Colonic mucosa (tissue), 4 donors: ENCODE results near the gene MMP15. TPM values are rescaled to one million over a fixed set of nuclear protein-coding genes. Genes with fewer than 3 reads are reported as not detected.
"Not testable (repeated sequence)": the region's sequence is repeated elsewhere in the genome, so short reads cannot be mapped to it uniquely, and the experiment has no call there.

Experiments
- DNase-seq: peaks from one replicate; pipeline ENCODE4 v3.0.0-alpha.2; 2020
- H3K27ac ChIP-seq: fragments of 200-600 bp; one replicate; pipeline ENCODE4 v1.8.0; 2021
- H3K27me3 ChIP-seq: fragments of 200-600 bp; one replicate; pipeline ENCODE4 v1.8.0; 2021
- H3K36me3 ChIP-seq: fragments of 200-600 bp; one replicate; pipeline ENCODE4 v1.8.0; 2021
- H3K4me1 ChIP-seq: fragments of 200-600 bp; one replicate; pipeline ENCODE4 v1.8.0; 2021; ENCODE audit warnings: mild to moderate bottlenecking
- H3K4me3 ChIP-seq: fragments of 200-600 bp; one replicate; pipeline ENCODE4 v1.8.0; 2021
- H3K9ac ChIP-seq, 2 donors: one replicate each; pipeline ENCODE4 v1.7.0; 2013; ENCODE audit warnings: control low read depth in 2 of 2, low read depth in 2 of 2, low read length in 2 of 2
- H3K9me3 ChIP-seq: fragments of 200-600 bp; one replicate; pipeline ENCODE4 v1.8.0; 2021
- intact Hi-C: fragments of 100-400 bp; cut with DNase I; formaldehyde crosslinking; loops from one replicate; pipeline ENCODE4 v1.14.1; 2022
- total RNA-seq, 2 donors: library from RNA; stranded (reverse); fragmentation: NEBNext Ultra II Directional in 1 of 2; extraction: Animal tissue kit (Norgen Biotek cat#: 25700) in 1 of 2; gene quantifications; one replicate each; pipeline ENCODE4 v1.2.1, GENCODE V29; 2021
- TF ChIP-seq, protein P1 (sequence below): fragments of 200-600 bp; IDR thresholded peaks from one replicate; pipeline ENCODE4 v1.8.0; 2022; ENCODE audit warnings: antibody characterized with exemption, mild to moderate bottlenecking
- donor health status: healthy.
- donor health status: DM: no; HTN: no; CAD: no.
- donor health status: DM: no; HTN: no; CAD: no.

Gene MMP15
- total RNA-seq, 2 donors from 2014 or later: 79.2 to 126 TPM

DNA sequence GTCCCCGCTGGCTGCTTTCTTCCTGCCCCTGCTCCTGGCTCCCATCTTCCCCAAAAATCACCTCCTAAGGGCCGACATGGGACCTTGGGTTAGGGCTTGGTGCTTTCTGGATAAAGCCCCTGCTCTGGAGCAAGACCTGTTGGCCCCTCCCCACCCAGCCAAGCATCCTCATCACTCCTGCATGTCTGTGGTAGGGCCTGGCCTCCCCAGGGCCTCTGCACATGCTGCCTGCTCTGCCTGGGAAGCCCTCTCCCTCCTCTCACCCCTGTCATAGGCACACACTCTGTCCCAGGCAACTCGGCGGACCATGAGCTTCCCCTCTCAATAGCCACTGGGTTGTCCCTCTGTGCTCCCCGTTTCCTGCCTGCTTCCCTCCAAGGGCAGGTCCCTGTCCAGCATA lies 68.5 kb downstream of the MMP15 start:
- Histone ChIP-seq H3K27me3 (no peaks in the 10 kb centered on the region), H3K36me3 (no peaks in the 10 kb centered on the region), H3K4me3 (no peak overlapping the region), H3K4me1 (no peaks in the 10 kb centered on the region), H3K27ac (no peak overlapping the region), H3K9me3 (no peaks in the 10 kb centered on the region), H3K9ac (no peak overlapping the region)
- intact Hi-C loops: no loop called here
- TF ChIP-seq, protein P1, sequence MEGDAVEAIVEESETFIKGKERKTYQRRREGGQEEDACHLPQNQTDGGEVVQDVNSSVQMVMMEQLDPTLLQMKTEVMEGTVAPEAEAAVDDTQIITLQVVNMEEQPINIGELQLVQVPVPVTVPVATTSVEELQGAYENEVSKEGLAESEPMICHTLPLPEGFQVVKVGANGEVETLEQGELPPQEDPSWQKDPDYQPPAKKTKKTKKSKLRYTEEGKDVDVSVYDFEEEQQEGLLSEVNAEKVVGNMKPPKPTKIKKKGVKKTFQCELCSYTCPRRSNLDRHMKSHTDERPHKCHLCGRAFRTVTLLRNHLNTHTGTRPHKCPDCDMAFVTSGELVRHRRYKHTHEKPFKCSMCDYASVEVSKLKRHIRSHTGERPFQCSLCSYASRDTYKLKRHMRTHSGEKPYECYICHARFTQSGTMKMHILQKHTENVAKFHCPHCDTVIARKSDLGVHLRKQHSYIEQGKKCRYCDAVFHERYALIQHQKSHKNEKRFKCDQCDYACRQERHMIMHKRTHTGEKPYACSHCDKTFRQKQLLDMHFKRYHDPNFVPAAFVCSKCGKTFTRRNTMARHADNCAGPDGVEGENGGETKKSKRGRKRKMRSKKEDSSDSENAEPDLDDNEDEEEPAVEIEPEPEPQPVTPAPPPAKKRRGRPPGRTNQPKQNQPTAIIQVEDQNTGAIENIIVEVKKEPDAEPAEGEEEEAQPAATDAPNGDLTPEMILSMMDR: no peak
- DNase-seq: no peak

DNA sequence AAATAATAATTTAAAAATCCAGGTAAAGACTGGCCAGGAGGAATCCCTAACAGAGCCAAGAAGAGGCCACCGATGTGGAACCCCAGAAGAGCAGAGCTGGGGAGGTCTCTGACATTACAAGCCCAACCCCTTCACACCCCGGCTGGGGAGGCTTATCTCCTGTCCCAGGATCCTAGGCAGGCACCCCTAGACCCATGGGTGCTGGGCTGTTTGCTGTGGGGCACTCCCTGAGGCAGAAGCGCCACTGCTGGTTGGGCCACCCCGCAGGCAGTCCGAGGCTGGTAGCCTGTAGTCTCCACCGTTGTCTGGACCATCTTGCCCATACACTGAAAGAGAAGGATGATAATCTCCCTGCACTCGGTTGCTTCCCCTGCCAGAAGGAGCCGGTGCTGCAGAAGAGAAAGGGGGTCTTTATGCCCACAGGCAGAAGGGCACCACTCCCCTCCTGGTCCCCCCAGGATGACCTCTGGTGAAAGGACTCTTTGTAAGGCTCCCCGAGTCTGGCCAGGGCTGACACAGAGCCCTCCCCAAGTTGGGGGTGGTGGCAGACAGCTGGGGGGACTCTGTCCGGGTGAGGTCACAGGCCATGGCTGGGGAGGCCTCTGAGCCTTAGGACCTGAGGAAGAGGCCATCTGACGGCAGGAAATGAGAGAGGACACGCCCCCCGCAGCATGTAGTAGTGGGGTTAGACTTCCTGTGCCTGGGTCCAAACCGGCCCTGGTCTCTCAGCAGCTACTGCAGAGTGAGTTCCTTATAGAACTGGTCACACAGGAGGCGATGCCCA lies 69.4 kb downstream of the MMP15 start:
- TF ChIP-seq, protein P1: no peak
- Histone ChIP-seq H3K27ac (no peak overlapping the region), H3K27me3 (no peaks in the 10 kb centered on the region), H3K9ac (no peak overlapping the region), H3K4me3 (no peak overlapping the region), H3K9me3 (no peaks in the 10 kb centered on the region), H3K4me1 (no peaks in the 10 kb centered on the region), H3K36me3 (no peaks in the 10 kb centered on the region)
- no peak for DNase-seq
- intact Hi-C loops: no loop called here

DNA sequence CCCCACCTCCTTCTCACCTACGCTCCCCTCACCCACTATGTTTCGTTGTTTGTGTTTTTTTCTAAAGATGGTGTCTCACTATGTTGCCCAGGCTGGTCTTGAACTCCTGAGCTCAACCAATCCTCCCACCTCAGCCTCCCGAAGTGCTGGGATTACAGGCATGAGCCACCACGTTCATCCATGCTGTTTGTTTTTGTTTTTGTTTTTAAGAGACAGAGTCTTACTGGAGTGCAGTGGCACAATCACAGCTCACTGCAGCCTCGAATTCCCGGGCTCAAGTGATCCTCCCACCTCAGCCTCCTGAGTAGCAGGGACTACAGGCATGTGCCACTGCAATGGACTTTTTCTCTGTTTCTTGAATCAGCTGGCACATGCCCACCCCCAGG lies 70.0 kb downstream of the MMP15 start:
- DNase-seq, intact Hi-C loops, H3K9ac ChIP-seq, H3K27ac ChIP-seq, H3K4me3 ChIP-seq, H3K27me3 ChIP-seq, H3K36me3 ChIP-seq, H3K4me1 ChIP-seq, H3K9me3 ChIP-seq: not testable (repeated sequence)

DNA sequence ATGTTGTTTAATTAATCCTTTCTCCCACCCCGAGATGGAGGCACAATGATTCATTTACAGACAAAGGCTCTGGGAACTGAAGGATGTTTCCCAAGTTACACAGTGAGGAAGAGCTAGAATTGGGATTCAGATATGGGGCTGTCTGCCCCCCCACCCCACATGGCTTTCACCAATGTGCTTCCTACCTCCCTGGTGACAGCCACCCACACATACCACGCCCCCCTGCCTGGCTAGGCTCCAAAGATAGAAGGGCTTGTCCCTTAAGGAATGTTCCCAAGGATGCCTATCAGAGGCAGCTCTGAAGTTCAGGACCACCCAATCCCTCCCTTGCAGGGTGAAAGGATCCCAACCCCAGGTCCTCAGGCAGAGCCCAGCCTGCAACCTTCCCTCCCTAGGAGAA lies 70.7 kb downstream of the MMP15 start:
- Histone ChIP-seq H3K4me3 (no peak overlapping the region), H3K36me3 (no peaks in the 10 kb centered on the region), H3K27ac (no peak overlapping the region), H3K4me1 (no peaks in the 10 kb centered on the region), H3K9me3 (no peaks in the 10 kb centered on the region), H3K27me3 (no peaks in the 10 kb centered on the region), H3K9ac (no peak overlapping the region)
- TF ChIP-seq, protein P1: no peak
- intact Hi-C loops: no loop called here
- DNase-seq: no peak

Other genes with a start within 250 kb of the MMP15 start
- gene KIFC3, start 223.3 kb upstream of the MMP15 start, total RNA-seq: 1 to 10 TPM; 3.8 to 5.7 TPM
- under 1 TPM; 0.05 to 0.69 TPM for gene CNGB1, start 54.6 kb upstream of the MMP15 start, total RNA-seq
- gene ZNF319, start 25.1 kb upstream of the MMP15 start, total RNA-seq: 1 to 10 TPM; 3.5 to 5.3 TPM
- 10 to 100 TPM; 34.2 to 49.8 TPM for gene USB1, start 24.3 kb upstream of the MMP15 start, total RNA-seq
- 10 to 100 TPM; 26.7 to 32.1 TPM for gene CFAP20, start 103.6 kb downstream of the MMP15 start, total RNA-seq
- 10 to 100 TPM; 53.4 to 62.0 TPM for gene CSNK2A2, start 172.4 kb downstream of the MMP15 start, total RNA-seq